Cerebellar nuclear complex (tissue), 1 donor: ENCODE results near the gene ZFYVE19.
"Not testable (repeated sequence)": the region's sequence is repeated elsewhere in the genome, so short reads cannot be mapped to it uniquely, and the experiment has no call there.

ENCODE experiments used
- DNase-seq, 2 experiments: peaks; one replicate each; lab custom pipeline; 2025; lab: John Stamatoyannopoulos, UW

Gene ZFYVE19

DNA sequence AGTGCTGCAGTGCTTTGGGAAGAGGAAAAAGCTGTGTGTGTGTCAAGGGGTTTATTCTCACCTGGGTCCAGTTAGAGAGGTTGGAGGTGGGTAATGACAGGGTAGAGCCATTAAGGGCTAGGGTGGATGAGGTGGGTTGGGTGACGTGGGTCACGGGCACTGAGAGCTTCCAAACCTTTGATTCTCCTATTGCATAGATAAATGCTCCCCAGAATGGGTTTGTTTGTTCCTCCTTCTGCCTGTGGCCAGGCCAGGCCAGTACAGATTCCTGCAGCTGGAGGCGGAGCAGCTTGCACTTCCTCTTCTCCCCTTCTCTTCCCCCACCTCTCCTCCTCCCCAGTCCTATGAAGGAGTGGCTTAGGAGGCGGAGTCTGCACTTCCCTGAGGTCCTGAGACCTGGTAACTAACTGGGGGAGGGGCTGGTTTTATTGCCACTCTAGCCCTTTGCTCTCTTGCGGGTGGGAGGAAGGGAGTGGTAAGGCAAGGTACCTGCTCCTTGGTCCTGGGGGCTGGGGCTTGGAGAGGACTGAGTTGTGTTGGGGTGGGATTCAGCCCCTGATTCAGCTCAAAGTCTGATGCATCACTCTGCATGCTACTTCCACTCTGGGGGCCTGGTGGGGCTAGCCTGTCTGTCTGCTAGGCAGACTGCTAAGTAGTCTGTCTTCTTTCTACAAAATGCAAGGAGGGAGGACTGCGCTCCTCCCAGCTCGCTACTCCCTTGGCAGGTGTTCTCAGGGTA, 40.5 kb downstream of the ZFYVE19 start:
- DNase-seq = no peak

DNA sequence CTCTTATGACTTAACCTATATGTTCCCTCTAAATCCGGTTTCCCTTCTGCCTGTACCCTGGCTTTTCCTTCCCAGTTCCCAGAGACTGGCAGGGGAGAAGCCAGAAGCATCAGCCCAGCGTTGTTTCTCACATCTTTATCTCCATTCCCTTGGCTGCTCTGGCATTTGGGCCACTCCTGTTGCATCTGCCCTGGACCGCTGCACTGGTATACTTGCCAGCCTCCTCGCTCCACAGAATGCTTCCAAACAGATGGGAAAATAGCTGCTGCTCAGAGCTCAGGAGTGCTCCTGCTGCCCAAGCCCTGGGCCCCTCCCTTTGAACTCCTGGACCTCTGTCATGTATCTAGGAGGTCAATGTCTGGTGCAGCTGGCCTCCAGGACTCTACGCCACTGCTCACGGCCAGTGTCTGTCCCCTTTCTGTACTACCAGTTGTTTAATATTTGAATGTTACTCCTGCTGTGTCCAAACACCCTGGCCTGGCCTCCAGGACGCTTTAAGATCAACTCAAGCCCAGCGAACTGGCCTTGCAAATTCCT, 43.8 kb downstream of the ZFYVE19 start:
- no peak for DNase-seq

DNA sequence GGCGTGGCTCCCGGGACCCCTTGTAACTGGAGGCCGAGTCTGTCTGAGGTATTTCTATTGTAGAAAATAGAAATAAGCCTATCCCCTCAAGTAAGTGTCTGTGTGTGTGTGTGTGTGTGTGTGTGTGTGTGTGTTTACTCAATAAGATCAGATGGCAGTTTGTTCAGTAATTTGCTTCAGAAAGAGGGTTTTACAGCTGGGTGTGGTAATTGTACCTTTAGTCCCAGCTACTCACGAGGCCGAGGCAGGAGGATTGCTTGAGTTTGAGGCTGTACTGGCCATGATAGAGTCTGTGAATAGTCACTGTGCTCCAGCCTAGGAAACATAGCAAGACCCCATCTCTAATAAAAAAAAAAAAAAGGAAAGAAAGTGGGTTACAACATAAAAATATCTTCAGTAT, 45.6 kb downstream of the ZFYVE19 start:
- no peak for DNase-seq

DNA sequence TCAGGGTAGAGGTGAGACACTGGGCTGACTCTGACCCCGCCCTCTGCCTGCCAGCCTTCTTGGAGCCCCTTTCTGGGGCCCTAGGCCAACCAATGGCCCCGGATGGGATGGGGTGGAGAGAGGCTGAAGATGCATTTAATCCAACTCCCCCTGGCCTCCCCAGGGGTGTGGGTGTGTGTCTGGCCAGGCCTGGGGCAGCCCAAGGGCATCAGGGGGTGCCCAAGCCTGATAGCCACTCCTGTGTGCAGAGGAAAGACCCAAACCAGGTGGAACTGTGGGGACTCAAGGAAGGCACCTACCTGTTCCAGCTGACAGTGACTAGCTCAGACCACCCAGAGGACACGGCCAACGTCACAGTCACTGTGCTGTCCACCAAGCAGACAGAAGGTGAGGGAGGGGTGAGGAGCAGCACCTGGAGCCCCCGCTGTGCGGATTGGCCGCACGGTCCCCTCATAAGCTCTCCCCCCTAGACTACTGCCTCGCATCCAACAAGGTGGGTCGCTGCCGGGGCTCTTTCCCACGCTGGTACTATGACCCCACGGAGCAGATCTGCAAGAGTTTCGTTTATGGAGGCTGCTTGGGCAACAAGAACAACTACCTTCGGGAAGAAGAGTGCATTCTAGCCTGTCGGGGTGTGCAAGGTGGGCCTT, 46.5 kb downstream of the ZFYVE19 start:
- DNase-seq = no peak

DNA sequence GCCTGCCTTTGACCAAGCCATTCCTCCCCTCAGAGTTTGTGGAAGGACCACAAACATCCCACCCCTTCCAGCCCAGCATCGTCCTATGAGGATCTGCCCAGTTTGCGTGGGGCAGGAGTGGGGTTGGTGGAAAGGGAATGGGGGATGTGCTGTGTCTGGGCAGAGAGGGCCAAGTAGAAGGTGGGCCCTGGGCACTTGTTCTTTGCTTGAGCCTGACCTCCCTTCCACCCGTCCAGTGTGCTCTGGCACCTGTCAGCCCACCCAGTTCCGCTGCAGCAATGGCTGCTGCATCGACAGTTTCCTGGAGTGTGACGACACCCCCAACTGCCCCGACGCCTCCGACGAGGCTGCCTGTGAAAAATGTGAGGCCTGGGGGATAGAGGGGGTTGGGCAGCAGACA, 47.3 kb downstream of the ZFYVE19 start:
- DNase-seq = no peak

DNA sequence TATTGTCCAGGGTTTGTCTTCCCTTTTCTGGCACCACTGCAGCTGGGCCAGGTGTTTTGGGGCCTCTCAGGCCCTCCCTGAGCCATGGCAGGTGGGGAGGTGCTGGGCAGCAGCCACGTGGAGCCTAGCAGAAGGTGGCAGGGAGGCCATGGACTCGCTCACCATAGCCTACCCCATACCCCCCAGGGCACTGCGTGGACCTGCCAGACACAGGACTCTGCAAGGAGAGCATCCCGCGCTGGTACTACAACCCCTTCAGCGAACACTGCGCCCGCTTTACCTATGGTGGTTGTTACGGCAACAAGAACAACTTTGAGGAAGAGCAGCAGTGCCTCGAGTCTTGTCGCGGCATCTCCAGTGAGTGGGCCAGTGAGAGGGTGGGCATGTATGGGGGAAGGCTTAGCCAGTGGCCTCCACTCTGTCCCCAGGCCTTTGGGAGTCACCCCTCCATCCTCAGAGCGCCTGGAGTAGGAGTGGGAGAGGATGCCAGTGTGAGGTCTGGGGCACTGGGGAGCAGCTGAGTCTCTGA, 48.9 kb downstream of the ZFYVE19 start:
- no peak for DNase-seq

DNA sequence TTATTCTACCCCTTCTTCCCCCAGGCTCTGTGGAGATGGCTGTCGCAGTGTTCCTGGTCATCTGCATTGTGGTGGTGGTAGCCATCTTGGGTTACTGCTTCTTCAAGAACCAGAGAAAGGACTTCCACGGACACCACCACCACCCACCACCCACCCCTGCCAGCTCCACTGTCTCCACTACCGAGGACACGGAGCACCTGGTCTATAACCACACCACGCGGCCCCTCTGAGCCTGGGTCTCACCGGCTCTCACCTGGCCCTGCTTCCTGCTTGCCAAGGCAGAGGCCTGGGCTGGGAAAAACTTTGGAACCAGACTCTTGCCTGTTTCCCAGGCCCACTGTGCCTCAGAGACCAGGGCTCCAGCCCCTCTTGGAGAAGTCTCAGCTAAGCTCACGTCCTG, 49.9 kb downstream of the ZFYVE19 start:
- DNase-seq = no peak

DNA sequence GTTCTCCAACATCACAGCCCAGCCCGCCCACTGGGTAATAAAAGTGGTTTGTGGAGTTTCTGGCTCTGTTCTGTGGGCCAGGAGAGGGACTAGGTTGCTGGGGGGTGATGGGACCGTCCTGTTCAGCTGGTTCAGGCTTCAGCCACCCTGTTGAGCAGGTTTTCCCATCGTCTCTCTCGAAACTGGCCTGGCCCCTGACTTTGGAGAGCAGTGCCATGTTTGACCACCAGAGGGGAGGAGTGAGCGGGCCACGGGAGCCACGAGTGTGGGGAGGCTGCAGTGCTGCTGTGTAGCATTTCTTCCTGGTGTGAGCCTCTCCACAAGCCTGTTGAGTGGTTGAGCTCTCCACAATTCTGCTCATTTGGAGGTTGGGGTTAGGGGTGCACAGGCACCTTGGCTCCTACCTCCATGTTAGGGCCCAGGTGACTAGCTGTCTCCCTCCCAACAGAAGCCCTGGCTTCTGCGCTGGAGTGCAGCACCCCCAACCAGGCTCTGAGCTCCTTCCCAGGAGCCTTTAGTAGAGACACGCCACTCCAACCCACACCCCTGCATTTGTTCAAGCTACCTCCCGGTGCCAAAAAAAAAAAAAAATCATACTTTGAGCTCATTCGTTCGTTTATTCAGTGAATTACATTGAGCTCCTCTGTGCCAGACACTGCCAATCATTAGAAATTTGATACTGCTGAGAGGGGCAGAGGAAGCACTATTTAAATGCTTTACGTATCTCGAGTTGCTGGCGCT, 50.9 kb downstream of the ZFYVE19 start:
- peak in 1 of 2 experiments; percentile 13 for DNase-seq

DNA sequence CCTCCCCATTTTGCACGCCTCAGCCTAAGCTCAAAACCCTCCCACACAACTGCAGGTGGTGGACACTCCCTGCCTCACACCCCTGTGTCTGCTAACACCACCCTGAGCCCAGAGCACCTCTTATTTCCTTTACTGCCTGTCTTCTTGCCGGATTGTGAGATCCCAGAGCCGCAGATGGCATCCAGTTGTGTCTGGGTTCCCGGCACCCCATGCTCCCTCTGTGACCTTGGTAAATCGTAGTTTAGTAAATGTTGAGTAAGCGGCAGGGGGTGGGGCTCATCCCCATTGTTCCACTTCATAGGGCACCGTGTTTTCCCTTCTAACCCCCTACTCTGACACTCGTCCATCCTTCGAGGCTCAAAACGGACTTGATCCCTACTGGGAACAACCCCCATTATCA, 51.8 kb downstream of the ZFYVE19 start:
- DNase-seq = no peak

DNA sequence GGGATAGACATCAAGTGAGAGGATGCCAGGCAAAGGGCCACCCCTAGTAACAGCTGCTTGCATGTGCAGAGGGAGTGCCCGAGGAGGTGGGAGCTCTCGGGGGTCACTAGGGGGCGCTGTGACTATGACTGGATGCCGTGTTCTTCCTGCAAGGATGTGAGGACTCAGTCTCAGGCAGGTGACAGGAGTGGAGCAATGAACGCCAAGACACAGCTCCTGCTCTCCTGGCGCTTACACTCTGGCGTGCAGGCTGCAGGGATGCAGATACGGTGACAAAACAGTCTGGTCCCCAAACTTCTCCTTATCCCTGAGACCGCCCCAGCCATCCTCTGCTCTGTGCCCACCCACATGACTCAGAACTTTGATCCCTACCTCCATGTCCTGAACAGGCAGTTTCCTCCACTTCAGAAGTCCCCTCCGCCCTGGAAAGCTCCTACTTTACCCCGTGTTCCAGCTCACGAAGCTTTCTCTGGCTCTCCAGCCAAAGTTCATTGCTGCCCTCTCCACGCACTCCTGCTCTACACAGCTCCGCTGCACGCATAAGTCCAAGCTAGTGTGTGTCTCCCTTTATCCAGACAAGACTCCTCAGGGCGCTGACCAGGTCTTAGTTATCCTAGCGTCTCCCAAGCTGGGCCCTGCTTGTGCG, 52.4 kb downstream of the ZFYVE19 start:
- no peak for DNase-seq

DNA sequence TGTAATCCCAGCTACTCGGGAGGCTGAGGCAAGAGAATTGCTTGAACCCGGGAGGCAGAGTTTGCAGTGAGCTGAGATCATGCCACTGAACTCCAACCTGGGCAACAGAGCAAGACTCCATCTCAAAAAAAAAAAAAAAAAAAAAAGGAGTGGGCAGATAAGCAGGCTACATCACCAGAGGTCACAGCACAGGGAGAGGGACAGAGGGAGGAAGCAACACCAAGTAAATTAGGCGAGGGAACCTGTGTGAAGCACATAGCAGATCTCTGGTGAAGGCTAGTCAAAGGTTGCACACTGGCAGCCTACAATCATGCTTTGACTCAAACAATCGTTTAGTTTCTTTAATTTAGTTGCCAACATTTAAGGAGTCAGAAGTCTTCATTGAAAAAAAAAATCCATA, 54.3 kb downstream of the ZFYVE19 start:
- DNase-seq = not testable (repeated sequence)

DNA sequence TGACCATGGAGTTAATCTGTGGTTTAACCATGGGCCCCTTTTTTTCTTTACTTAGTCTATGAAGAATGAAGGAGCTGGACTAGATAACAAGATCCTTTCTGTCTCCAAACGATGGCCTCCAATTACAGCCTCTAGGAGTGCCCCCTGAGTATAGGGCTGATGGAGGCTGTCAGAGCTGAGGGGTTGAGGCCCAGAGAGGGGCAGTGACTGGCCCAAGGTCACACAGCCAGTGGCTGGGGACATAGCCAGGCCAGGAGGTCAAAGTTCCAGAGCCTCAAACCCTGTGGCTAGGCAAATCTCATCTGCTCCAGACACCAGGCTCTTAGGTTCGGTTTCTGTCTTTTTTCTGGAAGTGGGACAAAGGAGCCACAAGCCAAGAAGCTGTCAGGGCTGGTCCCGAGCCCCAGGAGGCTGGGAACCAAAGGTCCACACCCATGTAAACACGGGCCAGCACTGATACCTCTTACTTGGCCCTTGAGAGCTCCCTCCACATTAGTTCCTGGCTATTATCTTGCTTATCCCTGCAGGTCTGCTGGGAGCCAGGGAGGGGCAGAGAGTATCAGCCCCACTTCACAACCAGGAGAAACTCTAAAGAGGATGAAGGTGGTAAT, 56.9 kb downstream of the ZFYVE19 start:
- DNase-seq = no peak
